NCI-H1417 (cell line): ENCODE data around the gene STAMBPL1.
"Not testable (repeated sequence)": the region's sequence is repeated elsewhere in the genome, so short reads cannot be mapped to it uniquely, and the experiment has no call there.

Experiments used
- DNase-seq, 3 experiments: peaks; one replicate each; lab custom pipeline; 2025; lab: John Stamatoyannopoulos, UW

Gene STAMBPL1

DNA sequence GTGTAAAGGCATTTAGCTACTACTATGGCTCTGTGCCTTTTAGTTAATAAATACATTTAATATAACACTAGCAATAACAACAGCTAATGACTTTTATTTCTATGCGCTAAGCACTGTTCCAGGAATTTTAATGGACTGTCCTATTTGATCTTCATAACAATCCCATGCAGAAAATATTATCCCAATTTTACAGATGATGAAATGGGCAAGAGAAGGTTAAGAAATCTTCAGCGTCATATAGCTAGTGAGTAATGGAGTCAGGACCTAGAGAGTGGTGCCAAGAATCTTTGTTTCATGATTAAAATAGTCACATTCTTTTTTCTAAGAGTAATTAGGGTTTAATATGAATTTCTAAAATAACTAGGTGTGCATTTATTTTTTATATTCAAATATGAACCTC lies 40.2 kb downstream of the STAMBPL1 start:
- DNase-seq, result no peak

DNA sequence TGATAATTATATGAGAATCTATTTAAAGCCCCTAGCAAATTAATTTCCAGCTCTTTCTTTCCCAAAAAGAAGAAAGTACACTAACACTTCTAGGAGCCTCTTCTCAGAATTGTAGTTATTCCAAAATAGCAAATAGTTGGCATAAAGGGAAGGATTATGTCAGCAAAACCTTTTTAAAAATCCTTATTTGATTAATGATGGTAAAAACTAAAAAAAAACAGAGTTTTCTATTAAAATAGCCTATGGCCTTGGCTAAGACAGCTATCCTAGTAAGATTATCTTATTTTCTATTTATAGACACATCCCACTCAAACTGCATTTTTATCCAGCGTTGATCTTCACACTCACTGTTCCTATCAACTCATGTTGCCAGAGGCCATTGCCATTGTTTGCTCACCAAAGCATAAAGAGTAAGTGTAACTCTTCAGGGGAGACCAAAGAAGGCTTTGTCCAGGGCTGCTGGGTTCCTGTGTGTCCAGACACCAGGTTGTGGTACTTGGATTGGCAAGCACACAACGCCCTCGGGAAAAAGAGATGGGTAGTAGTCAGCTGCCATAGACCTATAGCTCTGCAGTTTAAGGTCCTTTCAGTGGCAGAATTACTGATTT lies 41.0 kb downstream of the STAMBPL1 start:
- DNase-seq, result peak in 2 of 3 experiments; percentile 3 to 45

DNA sequence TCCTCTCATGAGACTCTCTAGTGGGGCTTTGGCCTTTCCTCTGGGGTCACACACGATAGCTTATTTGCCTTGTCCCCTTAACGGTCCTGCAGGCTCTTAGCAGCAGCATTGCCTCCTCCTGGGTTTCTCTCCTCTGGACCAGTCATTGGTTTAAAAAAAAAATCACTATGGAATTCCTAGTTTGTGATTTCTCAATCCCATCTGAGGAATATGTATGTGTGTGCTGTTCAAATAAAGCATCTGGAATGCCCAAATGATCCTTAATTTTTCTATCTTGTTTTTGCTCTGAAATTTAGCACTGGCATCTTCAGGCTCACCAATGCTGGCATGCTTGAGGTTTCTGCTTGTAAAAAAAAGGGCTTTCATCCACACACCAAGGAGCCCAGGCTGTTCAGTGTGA lies 42.0 kb downstream of the STAMBPL1 start:
- DNase-seq, result no peak

DNA sequence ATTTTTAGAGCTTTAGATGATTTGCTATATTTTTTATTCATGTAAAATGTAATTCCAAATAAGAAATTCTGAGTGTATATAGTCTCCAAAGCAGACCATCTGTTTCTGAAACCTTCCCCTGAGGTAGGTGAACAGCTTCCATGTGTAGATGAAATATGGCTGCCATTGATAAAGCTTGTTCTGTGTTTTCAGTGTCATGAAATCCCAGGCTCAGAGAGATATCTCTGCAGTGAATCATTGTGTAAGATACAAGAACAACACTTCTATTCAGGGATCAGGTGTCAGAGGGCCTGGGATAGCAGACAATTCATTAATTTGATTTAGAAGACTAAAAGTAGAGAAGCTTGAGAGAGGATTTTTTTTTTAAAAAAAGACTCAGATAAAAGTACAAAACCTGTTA lies 43.5 kb downstream of the STAMBPL1 start:
- no peak for DNase-seq

DNA sequence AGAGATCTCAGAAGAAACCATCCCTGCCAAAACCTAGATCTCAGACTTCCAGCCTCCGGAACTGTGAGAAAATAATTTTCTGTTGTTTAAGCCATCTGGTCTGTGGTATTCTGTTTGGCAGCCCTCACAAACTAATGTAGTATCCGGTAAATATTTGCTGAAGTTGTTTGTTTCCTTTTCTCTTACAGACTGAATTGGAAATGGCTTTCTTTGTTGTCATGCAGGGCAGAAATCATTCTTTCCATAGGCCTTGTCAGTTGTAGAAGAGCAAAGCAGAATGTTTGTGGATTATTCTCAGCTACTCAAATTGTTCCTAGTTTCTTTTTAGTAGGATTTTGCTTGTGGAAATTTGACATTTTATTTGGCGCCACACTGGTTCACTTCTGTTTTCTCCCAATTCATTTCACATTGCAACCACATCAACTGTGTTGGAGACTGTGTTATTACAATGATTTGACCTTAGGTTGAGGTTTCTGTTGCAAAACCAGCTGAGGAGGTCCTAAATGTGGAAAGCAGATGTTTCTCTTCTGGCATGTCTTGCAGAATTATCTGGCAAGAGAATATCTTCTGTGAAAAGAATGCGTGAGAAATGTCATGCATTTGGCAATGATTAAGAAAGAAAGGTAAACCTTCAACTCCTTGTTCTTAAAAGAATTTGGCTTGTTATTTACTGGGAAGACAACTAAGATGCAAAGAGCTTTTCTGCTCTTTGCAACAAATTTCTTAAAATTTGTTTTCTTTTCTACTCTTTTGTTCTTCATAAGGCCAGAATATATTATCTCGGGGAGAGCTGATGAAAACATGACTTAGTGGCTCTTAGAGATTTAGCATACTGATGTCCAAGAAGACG lies 46.7 kb downstream of the STAMBPL1 start:
- no peak for DNase-seq

DNA sequence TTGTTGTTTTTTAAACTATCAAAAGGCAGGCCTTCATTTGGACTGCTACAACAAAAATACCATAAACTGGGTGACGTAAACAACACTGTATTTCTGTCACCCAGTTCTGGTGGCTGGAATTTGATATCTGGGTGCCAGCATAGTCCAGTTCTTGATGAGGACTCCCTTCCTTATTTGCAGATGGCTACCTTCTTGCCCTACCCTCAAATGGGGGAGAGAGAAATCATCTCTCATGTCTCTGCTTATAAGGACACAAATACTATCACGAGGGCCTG lies 47.3 kb downstream of the STAMBPL1 start:
- DNase-seq, result no peak

- DNase-seq, result no peak
Measured at GRCh38 chr10:88928254-88928653, 48.2 kb downstream of the STAMBPL1 start.

GRCh38 chr10:88931548-88931947 lies 51.5 kb downstream of the STAMBPL1 start:
- DNase-seq, result no peak

GRCh38 chr10:88932029-88932428 lies 52.0 kb downstream of the STAMBPL1 start:
- not testable (repeated sequence) for DNase-seq

- DNase-seq, result peak; percentile 60 to 85 (median 79)
Measured at GRCh38 chr10:88932539-88933256, 52.7 kb downstream of the STAMBPL1 start.

- no peak for DNase-seq
Measured at GRCh38 chr10:88933564-88933963, 53.5 kb downstream of the STAMBPL1 start.

DNA sequence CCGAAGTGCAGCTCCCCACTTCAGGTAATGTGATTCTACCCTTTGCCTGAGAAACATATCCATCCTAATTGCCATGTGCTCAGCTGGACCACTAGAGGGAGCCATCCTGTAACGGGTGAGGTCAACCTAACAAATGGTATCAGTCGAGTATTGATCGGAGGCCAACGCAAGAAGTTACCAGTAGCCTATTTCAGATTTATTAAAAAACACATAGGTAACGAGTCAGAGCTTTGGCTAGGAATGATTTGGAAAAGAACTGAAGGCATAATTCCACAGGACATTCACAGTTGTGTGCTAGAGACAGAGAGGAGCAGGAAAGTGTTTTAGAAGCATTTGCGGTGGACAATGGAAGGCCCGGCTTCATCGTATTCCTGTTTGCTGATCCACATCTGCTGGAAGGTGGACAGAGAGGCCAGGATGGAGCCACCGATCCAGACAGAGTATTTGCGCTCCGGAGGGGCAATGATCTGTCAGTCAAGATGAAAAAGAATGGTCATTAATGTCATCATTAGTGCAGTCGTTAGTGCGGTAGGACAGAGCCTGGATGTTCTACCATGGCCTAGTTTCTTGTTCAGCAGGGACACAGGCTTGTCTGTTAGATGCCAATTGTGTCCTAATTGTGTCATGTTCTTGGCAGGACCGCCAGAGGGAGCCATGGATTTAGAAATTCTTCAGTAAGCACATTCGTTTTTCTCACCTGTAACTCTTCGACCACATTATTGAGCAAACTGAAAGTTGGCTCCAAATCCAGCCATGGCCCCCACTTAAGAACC lies 55.0 kb downstream of the STAMBPL1 start:
- peak; percentile 31 to 79 (median 69) for DNase-seq

- DNase-seq, result no peak
Measured at GRCh38 chr10:88936656-88937055, 56.6 kb downstream of the STAMBPL1 start.

DNA sequence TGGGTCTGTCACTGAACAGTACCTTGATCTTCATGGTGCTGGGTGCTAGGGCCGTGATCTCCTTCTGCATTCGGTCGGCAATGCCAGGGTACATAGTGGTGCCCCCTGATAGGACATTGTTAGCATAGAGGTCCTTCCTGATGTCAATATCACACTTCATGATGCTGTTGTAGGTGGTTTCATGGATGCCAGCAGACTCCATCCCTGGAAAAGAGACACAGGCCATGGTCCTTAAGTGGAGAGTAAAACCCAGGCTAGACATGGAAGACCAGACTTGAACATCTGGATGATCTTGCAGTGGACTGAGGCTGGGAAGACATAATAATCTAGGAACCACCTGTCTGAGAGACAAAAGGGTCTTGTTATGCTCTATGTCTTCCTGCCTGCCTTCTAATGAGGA lies 58.0 kb downstream of the STAMBPL1 start:
- no peak for DNase-seq

DNA sequence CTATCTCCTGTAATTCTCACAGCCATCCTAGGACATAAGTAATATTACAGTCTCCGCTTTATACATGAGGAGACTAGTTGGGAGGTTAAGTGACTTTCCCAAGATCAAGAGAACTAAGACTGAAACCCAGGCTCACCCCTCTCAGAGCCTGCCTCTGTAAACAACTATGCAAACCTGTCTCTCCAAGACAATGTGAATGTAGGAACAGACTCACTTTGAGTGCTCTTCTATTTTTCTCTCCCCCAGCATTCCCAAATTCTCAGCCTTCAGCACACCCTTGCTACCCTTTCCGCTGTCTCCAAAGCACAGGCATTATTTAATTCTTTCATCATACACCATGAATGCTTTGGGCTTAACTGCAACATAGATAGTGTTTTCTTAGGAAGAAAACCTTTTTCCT lies 58.9 kb downstream of the STAMBPL1 start:
- no peak for DNase-seq

- no peak for DNase-seq
Measured at GRCh38 chr10:88941026-88941425, 61.0 kb downstream of the STAMBPL1 start.

GRCh38 chr10:88943778-88944177 lies 63.7 kb downstream of the STAMBPL1 start:
- DNase-seq, result no peak

GRCh38 chr10:88944813-88945212 lies 64.8 kb downstream of the STAMBPL1 start:
- no peak for DNase-seq

DNA sequence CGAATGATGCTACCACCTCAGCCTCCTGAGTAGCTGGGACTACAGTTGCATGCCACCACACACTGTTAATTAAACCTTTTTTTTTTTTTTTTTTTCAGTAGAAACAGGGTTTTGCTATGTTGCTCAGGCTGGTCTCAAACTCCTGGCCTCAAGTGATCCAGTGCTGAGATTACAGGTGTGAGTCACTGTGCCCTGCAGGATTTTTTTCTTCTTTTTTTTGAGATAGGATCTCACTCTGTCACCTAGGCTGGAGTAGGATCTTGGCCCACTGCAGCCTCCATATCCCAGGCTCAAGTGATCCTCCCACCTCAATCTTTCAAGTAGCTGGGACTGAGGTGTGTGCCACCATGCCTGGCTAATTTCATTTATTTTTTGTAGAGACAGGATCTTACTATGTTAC lies 66.2 kb downstream of the STAMBPL1 start:
- no peak for DNase-seq

DNA sequence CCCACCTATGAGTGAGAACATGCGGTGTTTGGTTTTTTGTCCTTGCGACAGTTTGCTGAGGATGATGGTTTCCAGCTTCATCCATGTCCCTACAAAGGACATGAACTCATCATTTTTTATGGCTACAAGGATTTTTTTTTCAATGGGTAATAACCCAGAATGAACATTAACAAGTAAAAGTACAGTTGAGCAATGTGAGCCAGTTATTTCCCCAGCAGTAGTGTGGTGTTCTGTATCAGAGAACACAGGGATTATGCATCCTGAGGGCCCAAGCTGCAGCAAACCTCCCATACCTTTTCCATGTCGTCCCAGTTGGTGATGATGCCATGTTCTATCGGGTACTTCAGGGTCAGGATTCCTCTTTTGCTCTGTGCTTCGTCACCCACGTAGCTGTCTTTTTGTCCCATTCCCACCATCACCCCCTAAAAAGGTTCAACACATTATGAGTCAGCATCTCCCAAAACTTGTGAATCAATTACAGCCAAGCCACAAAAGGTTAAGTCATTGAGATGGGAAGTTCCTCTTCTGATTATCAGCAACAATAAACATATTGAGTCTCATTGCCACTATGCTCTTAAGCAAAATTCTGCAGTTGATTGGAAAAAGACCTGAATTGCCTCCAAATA lies 67.0 kb downstream of the STAMBPL1 start:
- DNase-seq, result no peak

- DNase-seq, result no peak
Measured at GRCh38 chr10:88949051-88949450, 69.0 kb downstream of the STAMBPL1 start.
